Right lobe of liver (tissue), 4 donors: ENCODE results near the gene MYO1D.

Experiments used
- POLR2A ChIP-seq: fragments of 450-650 bp; IDR thresholded peaks from one replicate; pipeline ENCODE4 v1.6.1; 2017; ENCODE audit warnings: antibody characterized with exemption, mild to moderate bottlenecking
- TF ChIP-seq, protein P1 (sequence below), 4 donors: fragments of 200-600 bp in 3 of 4; fragments of 450-650 bp in 1 of 4; IDR thresholded peaks; one replicate each; pipeline versions ENCODE4 v1.5.1 to v1.8.0; 2016 to 2022; ENCODE audit warnings: antibody characterized with exemption in 4 of 4, mild to moderate bottlenecking in 2 of 4
- donor health status: DM: no; HTN: no; CAD: no.
- donor health status: DM: no; HTN: no; CAD: no.
- donor health status: DM: no; HTN: yes; CAD: no.

DNA sequence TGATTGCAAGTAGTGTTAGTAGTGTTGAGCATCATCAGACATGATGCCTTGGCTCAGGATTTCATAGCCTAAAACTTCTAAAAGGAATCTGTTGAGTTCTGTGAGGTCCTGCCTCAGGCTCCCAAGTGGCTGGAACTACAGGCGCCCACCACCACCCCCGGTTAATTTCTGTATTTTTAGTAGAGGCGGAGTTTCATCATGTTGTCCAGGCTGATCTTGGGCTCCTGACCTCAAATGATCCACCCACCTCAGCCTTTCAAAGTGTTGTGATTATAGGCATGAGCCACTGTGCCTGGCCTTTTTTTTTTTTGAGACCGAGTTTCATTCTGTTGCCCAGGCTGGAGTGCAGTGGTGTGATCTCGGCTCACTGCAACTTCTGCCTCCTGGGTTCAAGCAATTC, 427.0 kb downstream of the MYO1D start:
- no peak for TF ChIP-seq POLR2A
- TF ChIP-seq, protein P1, sequence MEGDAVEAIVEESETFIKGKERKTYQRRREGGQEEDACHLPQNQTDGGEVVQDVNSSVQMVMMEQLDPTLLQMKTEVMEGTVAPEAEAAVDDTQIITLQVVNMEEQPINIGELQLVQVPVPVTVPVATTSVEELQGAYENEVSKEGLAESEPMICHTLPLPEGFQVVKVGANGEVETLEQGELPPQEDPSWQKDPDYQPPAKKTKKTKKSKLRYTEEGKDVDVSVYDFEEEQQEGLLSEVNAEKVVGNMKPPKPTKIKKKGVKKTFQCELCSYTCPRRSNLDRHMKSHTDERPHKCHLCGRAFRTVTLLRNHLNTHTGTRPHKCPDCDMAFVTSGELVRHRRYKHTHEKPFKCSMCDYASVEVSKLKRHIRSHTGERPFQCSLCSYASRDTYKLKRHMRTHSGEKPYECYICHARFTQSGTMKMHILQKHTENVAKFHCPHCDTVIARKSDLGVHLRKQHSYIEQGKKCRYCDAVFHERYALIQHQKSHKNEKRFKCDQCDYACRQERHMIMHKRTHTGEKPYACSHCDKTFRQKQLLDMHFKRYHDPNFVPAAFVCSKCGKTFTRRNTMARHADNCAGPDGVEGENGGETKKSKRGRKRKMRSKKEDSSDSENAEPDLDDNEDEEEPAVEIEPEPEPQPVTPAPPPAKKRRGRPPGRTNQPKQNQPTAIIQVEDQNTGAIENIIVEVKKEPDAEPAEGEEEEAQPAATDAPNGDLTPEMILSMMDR (IDR thresholded peaks at IDR 0.05), result no peak
